Activated T-cell treated with anti-CD3 and anti-CD28 coated beads for 24 hours (primary cell): ENCODE measurements around the gene TMEM95.

Experiments
- DNase-seq: peaks from one replicate; pipeline ENCODE4 v3.0.0-alpha.2; 2020; ENCODE audit warnings: low read depth

The TMEM95 gene

GRCh38 chr17:7379134-7379533 is 24.2 kb downstream of the TMEM95 start:
- no peak for DNase-seq

- no peak for DNase-seq
These were observed 25.4 kb downstream of the TMEM95 start for GRCh38 chr17:7380321-7380720.

- DNase-seq: no peak
These were observed 26.1 kb downstream of the TMEM95 start, which contains the start of gene TNK1 for GRCh38 chr17:7380855-7381683. TSS of gene TNK1 (plus strand) at chr17:7381089. CDS start at chr17:7382927, 1,838 bp downstream.

GRCh38 chr17:7382901-7383300 is 27.9 kb downstream of the TMEM95 start:
- DNase-seq: no peak

- no peak for DNase-seq
These were observed 28.4 kb downstream of the TMEM95 start for GRCh38 chr17:7383371-7383741.

GRCh38 chr17:7383742-7384488 is 29.0 kb downstream of the TMEM95 start:
- peak; percentile 71 for DNase-seq

- no peak for DNase-seq
These were observed 29.6 kb downstream of the TMEM95 start for GRCh38 chr17:7384489-7385081.

GRCh38 chr17:7388856-7389255 is 33.9 kb downstream of the TMEM95 start:
- DNase-seq: no peak

GRCh38 chr17:7389924-7390910 is 35.3 kb downstream of the TMEM95 start:
- no peak for DNase-seq

- no peak for DNase-seq
These were observed 36.4 kb downstream of the TMEM95 start for GRCh38 chr17:7391307-7391706.

GRCh38 chr17:7392696-7393612 is 38.0 kb downstream of the TMEM95 start:
- DNase-seq: no peak

- DNase-seq: peak; percentile 26
These were observed 38.9 kb downstream of the TMEM95 start for GRCh38 chr17:7393613-7394451.

GRCh38 chr17:7394452-7395191 is 39.7 kb downstream of the TMEM95 start, which contains the start of gene PLSCR3:
TSS of gene PLSCR3 (minus strand) at chr17:7394525. CDS start at chr17:7394110, 415 bp downstream.
- DNase-seq: peak; percentile 81

- no peak for DNase-seq
These were observed 41.2 kb downstream of the TMEM95 start for GRCh38 chr17:7396147-7396546.

GRCh38 chr17:7398612-7399011 is 43.7 kb downstream of the TMEM95 start:
- no peak for DNase-seq

- DNase-seq: no peak
These were observed 48.2 kb downstream of the TMEM95 start for GRCh38 chr17:7403043-7403726.

- no peak for DNase-seq
These were observed 48.7 kb downstream of the TMEM95 start for GRCh38 chr17:7403727-7403976.

- DNase-seq: peak; percentile 95
These were observed 49.2 kb downstream of the TMEM95 start, which contains the start of gene TMEM256 for GRCh38 chr17:7403977-7404736. TSS of gene TMEM256 (minus strand) at chr17:7404097. CDS start at chr17:7404084, 13 bp downstream.
